Brain microvascular endothelial cell (primary cell): ENCODE data around the gene PPP5C.
"Not testable (repeated sequence)": the region's sequence is repeated elsewhere in the genome, so short reads cannot be mapped to it uniquely, and the experiment has no call there.

Experiments
- DNase-seq: peaks from one replicate; pipeline ENCODE4 v3.0.0-alpha.2; 2020
- H3K27ac ChIP-seq: fragments of 250-450 bp; sonication (Bioruptor Pico); 2 replicates; pipeline ENCODE4 v1.5.1; 2020; ENCODE audit warnings: mild to moderate bottlenecking, moderate library complexity
- H3K27me3 ChIP-seq: fragments of 250-450 bp; sonication (Bioruptor Pico); replicated peaks from 2 replicates; pipeline ENCODE4 v1.5.1; 2020; ENCODE audit warnings: mild to moderate bottlenecking
- H3K36me3 ChIP-seq: fragments of 250-450 bp; sonication (Bioruptor Pico); replicated peaks from 2 replicates; pipeline ENCODE4 v1.5.1; 2020; ENCODE audit warnings: mild to moderate bottlenecking
- H3K4me3 ChIP-seq: 2 replicates; pipeline ENCODE4 v1.5.1; 2011; ENCODE audit warnings: low read depth, mild to moderate bottlenecking, control low read depth, low read length, moderate library complexity
- in situ Hi-C: cut with HindIII; loops from 2 replicates; pipeline ENCODE4 v1.10.0; 2017; ENCODE audit warnings: low sequenced_read_pairs, low pct_ligation_motif_present
- TF ChIP-seq, protein P1 (sequence below): IDR thresholded peaks from 2 replicates; pipeline ENCODE4 v1.5.1; 2011; ENCODE audit warnings: low read depth, mild to moderate bottlenecking, moderate library complexity, low read length, control low read depth, inconsistent platforms; ENCODE audit errors: missing control alignments

PPP5C gene

DNA sequence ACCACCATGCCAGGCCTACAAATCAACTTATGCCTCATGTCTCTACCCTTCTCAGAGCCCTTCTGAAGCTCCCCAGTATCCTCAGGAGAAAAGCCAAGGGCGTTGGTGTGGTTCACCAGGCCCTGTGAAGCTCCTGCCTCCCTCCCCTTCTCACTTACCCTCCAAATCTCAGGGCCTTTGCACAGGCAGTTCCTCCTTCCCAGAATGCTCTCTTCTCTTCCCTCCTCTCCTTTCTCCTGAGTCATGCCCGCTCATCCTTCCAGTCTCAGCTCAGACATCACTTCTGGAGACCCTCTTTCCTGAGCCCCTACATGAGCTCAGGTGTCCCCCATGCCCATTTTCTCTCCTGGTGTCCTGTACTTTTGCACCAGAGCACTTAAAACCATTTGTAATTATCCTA is 29.5 kb upstream of the PPP5C start:
- DNase-seq, result no peak
- no peak overlapping the region for H3K4me3 ChIP-seq
- no peak overlapping the region for H3K27ac ChIP-seq
- no peaks in the 10 kb centered on the region for H3K27me3 ChIP-seq
- no peaks in the 10 kb centered on the region for H3K36me3 ChIP-seq
- in situ Hi-C loops, result no loop called here
- TF ChIP-seq, protein P1, sequence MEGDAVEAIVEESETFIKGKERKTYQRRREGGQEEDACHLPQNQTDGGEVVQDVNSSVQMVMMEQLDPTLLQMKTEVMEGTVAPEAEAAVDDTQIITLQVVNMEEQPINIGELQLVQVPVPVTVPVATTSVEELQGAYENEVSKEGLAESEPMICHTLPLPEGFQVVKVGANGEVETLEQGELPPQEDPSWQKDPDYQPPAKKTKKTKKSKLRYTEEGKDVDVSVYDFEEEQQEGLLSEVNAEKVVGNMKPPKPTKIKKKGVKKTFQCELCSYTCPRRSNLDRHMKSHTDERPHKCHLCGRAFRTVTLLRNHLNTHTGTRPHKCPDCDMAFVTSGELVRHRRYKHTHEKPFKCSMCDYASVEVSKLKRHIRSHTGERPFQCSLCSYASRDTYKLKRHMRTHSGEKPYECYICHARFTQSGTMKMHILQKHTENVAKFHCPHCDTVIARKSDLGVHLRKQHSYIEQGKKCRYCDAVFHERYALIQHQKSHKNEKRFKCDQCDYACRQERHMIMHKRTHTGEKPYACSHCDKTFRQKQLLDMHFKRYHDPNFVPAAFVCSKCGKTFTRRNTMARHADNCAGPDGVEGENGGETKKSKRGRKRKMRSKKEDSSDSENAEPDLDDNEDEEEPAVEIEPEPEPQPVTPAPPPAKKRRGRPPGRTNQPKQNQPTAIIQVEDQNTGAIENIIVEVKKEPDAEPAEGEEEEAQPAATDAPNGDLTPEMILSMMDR, result no peak

DNA sequence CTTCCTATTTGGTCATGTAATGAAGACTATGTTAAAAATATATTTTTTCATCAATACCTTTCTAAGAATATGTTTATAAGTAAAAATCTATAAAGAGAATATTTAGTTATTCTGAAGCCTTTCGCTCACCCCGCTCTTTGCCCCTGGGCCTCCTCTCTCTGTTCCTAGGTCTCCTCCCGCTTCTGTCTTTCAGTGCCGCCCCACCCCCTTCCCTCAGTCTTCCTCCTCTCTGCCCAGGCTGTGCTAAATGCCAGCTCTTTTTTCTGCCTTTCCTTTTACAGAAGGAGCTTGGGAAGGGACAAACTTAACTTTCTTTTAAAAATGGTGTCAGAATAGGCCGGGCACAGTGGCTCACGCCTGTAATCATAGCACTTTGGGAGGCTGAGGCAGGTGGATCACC is 27.3 kb upstream of the PPP5C start:
- Histone ChIP-seq H3K36me3 (no peaks in the 10 kb centered on the region), H3K27me3 (no peaks in the 10 kb centered on the region), H3K4me3 (no peak overlapping the region), H3K27ac (no peak overlapping the region)
- in situ Hi-C loops, result no loop called here
- TF ChIP-seq, protein P1, result no peak
- no peak for DNase-seq

GRCh38 chr19:46320559-46320958 is 26.3 kb upstream of the PPP5C start:
- TF ChIP-seq, protein P1, result no peak

GRCh38 chr19:46321653-46322052 is 25.2 kb upstream of the PPP5C start:
- Histone ChIP-seq H3K27me3 (no peaks in the 10 kb centered on the region), H3K27ac (no peak overlapping the region), H3K4me3 (no peak overlapping the region), H3K36me3 (no peaks in the 10 kb centered on the region)
- in situ Hi-C loops, result no loop called here
- TF ChIP-seq, protein P1, result no peak
- no peak for DNase-seq

More at GRCh38 chr19:46320559-46320958, 26.3 kb upstream of the PPP5C start:
- DNase-seq, result no peak
- Histone ChIP-seq H3K36me3 (no peaks in the 10 kb centered on the region), H3K27ac (no peak overlapping the region), H3K27me3 (no peaks in the 10 kb centered on the region), H3K4me3 (no peak overlapping the region)
- in situ Hi-C loops, result no loop called here

DNA sequence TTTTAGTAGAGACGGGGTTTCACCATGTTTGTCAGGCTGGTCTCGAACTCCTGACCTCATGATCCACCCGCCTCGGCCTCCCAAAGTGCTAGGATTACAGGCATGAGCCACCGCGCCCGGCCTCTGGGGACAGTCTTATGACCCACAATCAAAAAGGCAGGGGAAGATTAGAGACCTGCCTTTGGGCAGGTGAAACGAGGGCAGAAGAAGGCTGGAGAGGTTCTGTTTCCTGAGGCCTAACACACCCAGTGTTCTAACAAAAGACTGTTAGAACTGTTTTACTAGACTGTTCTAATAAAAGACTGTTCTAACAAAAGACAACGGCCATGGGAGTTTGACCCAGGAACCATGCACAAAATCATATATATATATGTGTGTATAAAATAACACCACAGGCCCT is 23.7 kb upstream of the PPP5C start:
- in situ Hi-C loops, H3K27ac ChIP-seq, DNase-seq, H3K36me3 ChIP-seq, H3K4me3 ChIP-seq, H3K27me3 ChIP-seq: not testable (repeated sequence)

DNA sequence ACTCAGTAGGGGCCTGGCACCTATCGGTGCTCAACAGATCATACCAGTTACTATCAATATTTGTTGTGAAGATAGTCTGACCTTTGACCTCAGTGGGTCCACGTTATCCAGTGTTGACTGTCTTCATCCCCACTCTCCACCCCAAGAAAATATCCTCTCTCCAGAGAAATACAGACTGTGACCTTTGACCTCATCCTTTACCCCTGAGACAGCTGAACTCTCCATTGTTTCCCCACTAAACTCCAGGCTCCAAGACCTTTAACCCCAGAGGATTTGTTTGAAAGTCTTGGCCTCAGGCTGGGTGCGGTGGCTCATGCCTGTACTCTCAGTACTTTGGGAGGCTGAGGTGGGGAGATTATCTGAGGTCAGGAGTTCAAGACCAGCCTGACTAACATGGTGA is 22.6 kb upstream of the PPP5C start:
- in situ Hi-C loops, result no loop called here
- no peaks in the 10 kb centered on the region for H3K36me3 ChIP-seq
- H3K27ac ChIP-seq, result no peak overlapping the region
- no peak overlapping the region for H3K4me3 ChIP-seq
- H3K27me3 ChIP-seq, result no peaks in the 10 kb centered on the region
- no peak for DNase-seq
- TF ChIP-seq, protein P1, result no peak
